SK-N-SH (cell line): ENCODE results near the gene GPR39. TPM values are rescaled to one million over a fixed set of nuclear protein-coding genes. Genes with fewer than 3 reads are reported as not detected.

Experiments used
- CTCF ChIA-PET: fragments of 300-600, 350-600 bp; formaldehyde crosslinking; extraction: SDS; loops from one replicate; lab custom pipeline; 2021; lab: Yijun Ruan, JAX
- POLR2A ChIA-PET: fragments of 350-600 bp; sonication (Branson Sonifier 250); formaldehyde crosslinking; extraction: SDS; loops from one replicate; lab custom pipeline; 2020; ENCODE audit warnings: antibody characterized with exemption, inconsistent platforms; lab: Yijun Ruan, JAX
- DNase-seq: peaks from one replicate; pipeline ENCODE4 v3.0.0; 2012
- H2AFZ ChIP-seq: fragments of 200-600 bp; sonication (generic); 2 replicates; pipeline ENCODE4 v1.8.1; 2016; ENCODE audit warnings: antibody characterized with exemption, mild to moderate bottlenecking, low read depth
- H3F3A ChIP-seq: fragments of 200-600 bp; sonication (generic); replicated peaks from 2 replicates; pipeline ENCODE3; 2016; ENCODE audit warnings: antibody characterized with exemption, mild to moderate bottlenecking; ENCODE audit not compliant: insufficient read depth
- H3K27ac ChIP-seq, 2 experiments: fragments of 200-500 bp in 1 of 2; fragments of 200-600 bp in 1 of 2; sonication (Bioruptor generic) in 1 of 2; sonication (generic), shearing (Covaris generic) in 1 of 2; 2 replicates each; pipeline versions ENCODE4 v1.5.1 to v1.6.1; 2014 to 2016; ENCODE audit warnings: low read depth in 2 of 2, inconsistent platforms in 1 of 2, low read length in 1 of 2, mild to moderate bottlenecking in 1 of 2, mixed read lengths in 1 of 2
- H3K27me3 ChIP-seq: fragments of 200-600 bp; sonication (generic), shearing (Covaris generic); 2 replicates; pipeline ENCODE4 v1.6.1; 2016; ENCODE audit warnings: mixed run types; ENCODE audit not compliant: insufficient read depth
- H3K36me3 ChIP-seq, 2 experiments: fragments of 200-500 bp in 1 of 2; fragments of 200-600 bp in 1 of 2; sonication (Bioruptor generic) in 1 of 2; sonication (generic) in 1 of 2; replicated peaks in 1 of 2; 2 replicates each; pipeline versions ENCODE3 to v1.5.1; 2014 to 2016; ENCODE audit warnings: low read length in 1 of 2, mild to moderate bottlenecking in 1 of 2; ENCODE audit not compliant: insufficient read depth in 2 of 2, control insufficient read depth in 1 of 2
- H3K4me1 ChIP-seq, 2 experiments: fragments of 200-500 bp in 1 of 2; fragments of 200-600 bp in 1 of 2; sonication (Bioruptor generic) in 1 of 2; sonication (generic), shearing (Covaris generic) in 1 of 2; 2 replicates each; pipeline versions ENCODE4 v1.5.1 to v1.6.1; 2014 to 2016; ENCODE audit warnings: low read depth in 1 of 2, low read length in 1 of 2, mixed run types in 1 of 2; ENCODE audit not compliant: insufficient read depth in 2 of 2, control insufficient read depth in 1 of 2
- H3K4me2 ChIP-seq: fragments of 200-600 bp; sonication (generic), shearing (Covaris generic); 2 replicates; pipeline ENCODE4 v1.6.1; 2017; ENCODE audit warnings: mixed run types
- H3K4me3 ChIP-seq, 2 experiments: fragments of 200-500 bp in 1 of 2; fragments of 200-600 bp in 1 of 2; sonication (Bioruptor generic) in 1 of 2; sonication (generic), shearing (Covaris generic) in 1 of 2; 2 replicates each; pipeline versions ENCODE4 v1.5.1 to v1.8.1; 2014 to 2016; ENCODE audit warnings: low read depth in 2 of 2, inconsistent platforms in 1 of 2, low read length in 1 of 2, mild to moderate bottlenecking in 1 of 2, mixed read lengths in 1 of 2, moderate library complexity in 1 of 2
- H3K79me2 ChIP-seq: fragments of 200-600 bp; sonication (generic); 2 replicates; pipeline ENCODE4 v1.8.1; 2017; ENCODE audit warnings: mild to moderate bottlenecking; ENCODE audit not compliant: insufficient read depth
- H3K9ac ChIP-seq: fragments of 200-600 bp; sonication (generic); 2 replicates; pipeline ENCODE4 v1.6.1; 2017; ENCODE audit warnings: mixed run types
- H3K9me2 ChIP-seq: fragments of 200-600 bp; sonication (generic); 2 replicates; pipeline ENCODE4 v1.6.1; 2017; ENCODE audit warnings: mixed run types
- H3K9me3 ChIP-seq: fragments of 200-600 bp; sonication (generic); 2 replicates; pipeline ENCODE4 v1.6.1; 2017; ENCODE audit warnings: mixed run types, mild to moderate bottlenecking, moderate library complexity
- H4K20me1 ChIP-seq: fragments of 200-600 bp; sonication (generic); 2 replicates; pipeline ENCODE4 v1.6.1; 2017; ENCODE audit warnings: mild to moderate bottlenecking, mixed run types; ENCODE audit not compliant: insufficient read depth
- EP300 ChIP-seq, 2 experiments: IDR thresholded peaks; 2 replicates each; pipeline versions ENCODE4 v1.4.0 to v1.6.1; 2012; ENCODE audit warnings: borderline replicate concordance in 1 of 2, low read depth in 1 of 2, low read length in 1 of 2
- EZH2phosphoT487 ChIP-seq: fragments of 200-600 bp; sonication (generic); IDR thresholded peaks from 2 replicates; pipeline ENCODE4 v1.6.1; 2017; ENCODE audit warnings: low read depth, mixed run types, mild to moderate bottlenecking, antibody characterized with exemption, moderate library complexity, borderline replicate concordance
- FOXJ3 ChIP-seq: sonication (generic); formaldehyde crosslinking; IDR thresholded peaks from 2 replicates; pipeline ENCODE4 v1.5.1; 2020; ENCODE audit warnings: mild to moderate bottlenecking, missing genetic modification reagents
- GATA2 ChIP-seq: sonication (generic); formaldehyde crosslinking; IDR thresholded peaks from 2 replicates; pipeline ENCODE4 v1.5.0; 2020; ENCODE audit warnings: mild to moderate bottlenecking, missing genetic modification reagents
- JUND ChIP-seq: IDR thresholded peaks from 2 replicates; pipeline ENCODE4 v1.4.0; 2012
- NFIC ChIP-seq: IDR thresholded peaks from 2 replicates; pipeline ENCODE4 v1.4.0; 2012; ENCODE audit warnings: borderline replicate concordance
- NRF1 ChIP-seq: IDR thresholded peaks from 2 replicates; pipeline ENCODE4 v1.6.1; 2012; ENCODE audit warnings: low read depth, mild to moderate bottlenecking, low read length
- RAD21 ChIP-seq: IDR thresholded peaks from 2 replicates; pipeline ENCODE4 v1.6.1; 2012; ENCODE audit warnings: mild to moderate bottlenecking, low read length
- RCOR1 ChIP-seq: fragments of 150-350 bp; IDR thresholded peaks from 2 replicates; pipeline ENCODE4 v1.6.1; 2017; ENCODE audit warnings: antibody characterized with exemption, low read length
- SIN3A ChIP-seq: IDR thresholded peaks from 2 replicates; pipeline ENCODE4 v1.6.1; 2012; ENCODE audit warnings: low read depth, mild to moderate bottlenecking, low read length, moderate library complexity, borderline replicate concordance
- TEAD4 ChIP-seq: IDR thresholded peaks from 2 replicates; pipeline ENCODE4 v1.4.0; 2012; ENCODE audit warnings: mild to moderate bottlenecking, borderline replicate concordance; ENCODE audit not compliant: insufficient read depth
- YY1 ChIP-seq: IDR thresholded peaks from 2 replicates; pipeline ENCODE4 v1.4.0; 2012; ENCODE audit warnings: low read depth, mild to moderate bottlenecking
- WGBS: methylation state at CpG from one replicate; pipeline ENCODE4 v1.1.6; 2017; ENCODE audit warnings: low lambda C conversion rate; 5-methylcytosine and 5-hydroxymethylcytosine counted together
- polyA plus RNA-seq, 3 experiments: library from polyadenylated mRNA; depleted of rRNA; stranded (reverse); fragments of >200 nt; gene quantifications; 2 replicates each; pipeline ENCODE4 v1.2.3, GENCODE V29; 2012
- TF ChIP-seq, protein P1 (sequence below): IDR thresholded peaks from 2 replicates; pipeline ENCODE4 v1.6.1; 2012; ENCODE audit warnings: mild to moderate bottlenecking, low read depth, low read length, moderate library complexity
- TF ChIP-seq, protein P2 (sequence below): IDR thresholded peaks from 2 replicates; pipeline ENCODE4 v1.4.0; 2012; ENCODE audit warnings: low read depth
- TF ChIP-seq, protein P3 (sequence below): IDR thresholded peaks from 2 replicates; pipeline ENCODE4 v1.4.0; 2012; ENCODE audit warnings: low read depth, borderline replicate concordance
- TF ChIP-seq, protein P4 (sequence below): fragments of 150-350 bp; IDR thresholded peaks from 2 replicates; pipeline ENCODE4 v1.6.1; 2016; ENCODE audit warnings: mild to moderate bottlenecking, low read depth, low read length

GPR39 gene
- polyA plus RNA-seq, 1 of the 3 experiments (the other 2 are of a cell fraction): 2.3 TPM

DNA sequence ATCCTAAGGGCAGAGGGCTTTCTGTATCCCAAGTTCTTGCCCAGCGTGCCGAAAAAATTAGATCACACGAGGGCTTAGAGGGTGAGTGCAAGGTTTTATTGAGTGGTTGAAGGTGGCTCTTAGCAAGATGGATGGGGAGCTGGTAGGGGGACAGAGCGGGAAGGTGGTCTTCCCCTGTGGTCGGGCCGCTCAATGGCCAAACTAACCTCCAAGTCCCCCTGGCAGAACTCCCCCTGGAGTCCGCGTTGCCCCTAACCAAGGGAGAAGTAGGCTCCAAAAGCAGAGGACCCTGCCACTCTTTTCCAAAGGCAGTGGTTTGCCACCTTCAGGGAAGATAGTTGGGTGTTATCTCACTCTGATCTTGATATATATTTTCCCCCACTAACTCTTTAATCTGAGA, 190.0 kb downstream of the GPR39 start (continued):
- TF ChIP-seq JUND: no peak

DNA sequence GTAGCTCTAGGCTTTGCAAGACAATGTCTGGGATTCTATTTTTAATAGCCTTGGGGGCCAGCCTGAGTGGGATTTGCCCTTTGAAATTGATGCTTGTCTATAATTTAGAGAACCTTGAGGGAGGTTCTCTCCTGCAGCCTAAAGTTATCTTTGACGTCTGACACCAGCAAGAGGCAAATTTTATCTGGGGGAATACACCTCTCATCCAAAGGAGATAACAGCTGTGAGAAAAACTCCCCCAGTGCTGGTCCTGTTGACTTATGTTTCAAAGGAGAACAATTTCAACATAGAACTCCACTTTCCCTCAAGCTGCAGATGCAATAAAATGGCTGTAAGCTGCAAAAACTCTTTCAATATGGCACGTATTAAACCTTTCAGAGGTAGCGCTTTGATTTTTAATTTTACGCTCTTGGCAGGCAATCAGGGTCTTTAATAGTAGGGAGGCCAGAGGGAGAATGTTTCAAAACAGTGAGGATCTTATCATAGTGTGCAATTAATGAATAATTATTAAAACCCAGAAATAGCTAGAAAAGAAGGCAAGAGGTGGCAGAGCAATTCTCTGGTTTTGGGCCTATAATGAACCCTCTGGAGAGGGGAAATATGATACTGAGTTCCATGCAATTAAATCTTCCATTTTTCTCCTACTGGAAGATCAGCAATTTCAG, 191.0 kb downstream of the GPR39 start:
- ChIA-PET CTCF (interaction anchor here (1.1 to 1.9 kb wide), 2 partner anchors 13 to 60 kb away, joined by 4 read pairs; no protein-coding TSS in a partner anchor), POLR2A (no interaction called here)
- Histone ChIP-seq H3K9me3 (no peaks in the 10 kb centered on the region), H3K4me1 (no peaks in the 10 kb centered on the region; a peak in 1 of 4 replicates), H3K9ac (no peak overlapping the region)
- no peak for TF ChIP-seq EZH2phosphoT487
- no peak for TF ChIP-seq EP300 (IDR thresholded peaks at IDR 0.05; ENCODE audit: borderline replicate concordance in 1 of 2, low read depth in 1 of 2, low read length in 1 of 2)
- no peak for TF ChIP-seq GATA2 (CRISPR knock-in tag)
- TF ChIP-seq, all 33 proteins: peak for 0
- Histone ChIP-seq H3K4me3 (no peak overlapping the region), H3K27ac (no peak overlapping the region), H3K36me3 (no peaks in the 10 kb centered on the region), H4K20me1 (no peaks in the 10 kb centered on the region), H3K9me2 (no peaks in the 10 kb centered on the region), H3K79me2 (no peaks in the 10 kb centered on the region), H3K4me2 (no peak overlapping the region), H2AFZ (no peak overlapping the region), H3F3A (no peaks in the 10 kb centered on the region), H3K27me3 (no peaks in the 10 kb centered on the region)
- no peak for DNase-seq
- 95% methylated on average over 4 of the region's 4 CpGs for WGBS

DNA sequence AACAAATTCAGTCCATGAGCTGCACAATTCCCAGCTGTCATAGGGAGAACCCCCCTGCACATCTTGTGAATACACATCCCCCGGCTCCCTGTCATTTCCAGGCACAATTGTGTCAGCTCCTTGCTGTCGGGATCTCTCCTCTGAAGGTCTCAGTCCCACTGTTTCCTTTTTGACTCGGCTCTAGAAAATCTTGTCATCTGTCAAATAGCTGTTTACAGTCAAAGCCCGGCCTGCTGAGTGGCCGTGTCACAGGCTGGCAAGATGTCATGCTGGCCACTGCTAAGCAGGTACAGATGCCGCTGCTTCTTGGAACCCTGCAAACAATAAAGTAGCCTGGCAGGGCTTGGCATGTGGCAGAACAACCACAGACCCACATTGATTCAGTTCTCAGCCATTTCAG, 191.7 kb downstream of the GPR39 start:
- H3K9me3 ChIP-seq: no peaks in the 10 kb centered on the region
- no peak overlapping the region for H2AFZ ChIP-seq
- no peaks in the 10 kb centered on the region for H3F3A ChIP-seq
- ChIA-PET CTCF (interaction anchor here (0.6 to 1.9 kb wide), 3 partner anchors 12 to 61 kb away, joined by 3 to 4 read pairs (median 4); no protein-coding TSS in a partner anchor), POLR2A (no interaction called here)
- no peaks in the 10 kb centered on the region for H3K79me2 ChIP-seq
- TF ChIP-seq, protein P1, sequence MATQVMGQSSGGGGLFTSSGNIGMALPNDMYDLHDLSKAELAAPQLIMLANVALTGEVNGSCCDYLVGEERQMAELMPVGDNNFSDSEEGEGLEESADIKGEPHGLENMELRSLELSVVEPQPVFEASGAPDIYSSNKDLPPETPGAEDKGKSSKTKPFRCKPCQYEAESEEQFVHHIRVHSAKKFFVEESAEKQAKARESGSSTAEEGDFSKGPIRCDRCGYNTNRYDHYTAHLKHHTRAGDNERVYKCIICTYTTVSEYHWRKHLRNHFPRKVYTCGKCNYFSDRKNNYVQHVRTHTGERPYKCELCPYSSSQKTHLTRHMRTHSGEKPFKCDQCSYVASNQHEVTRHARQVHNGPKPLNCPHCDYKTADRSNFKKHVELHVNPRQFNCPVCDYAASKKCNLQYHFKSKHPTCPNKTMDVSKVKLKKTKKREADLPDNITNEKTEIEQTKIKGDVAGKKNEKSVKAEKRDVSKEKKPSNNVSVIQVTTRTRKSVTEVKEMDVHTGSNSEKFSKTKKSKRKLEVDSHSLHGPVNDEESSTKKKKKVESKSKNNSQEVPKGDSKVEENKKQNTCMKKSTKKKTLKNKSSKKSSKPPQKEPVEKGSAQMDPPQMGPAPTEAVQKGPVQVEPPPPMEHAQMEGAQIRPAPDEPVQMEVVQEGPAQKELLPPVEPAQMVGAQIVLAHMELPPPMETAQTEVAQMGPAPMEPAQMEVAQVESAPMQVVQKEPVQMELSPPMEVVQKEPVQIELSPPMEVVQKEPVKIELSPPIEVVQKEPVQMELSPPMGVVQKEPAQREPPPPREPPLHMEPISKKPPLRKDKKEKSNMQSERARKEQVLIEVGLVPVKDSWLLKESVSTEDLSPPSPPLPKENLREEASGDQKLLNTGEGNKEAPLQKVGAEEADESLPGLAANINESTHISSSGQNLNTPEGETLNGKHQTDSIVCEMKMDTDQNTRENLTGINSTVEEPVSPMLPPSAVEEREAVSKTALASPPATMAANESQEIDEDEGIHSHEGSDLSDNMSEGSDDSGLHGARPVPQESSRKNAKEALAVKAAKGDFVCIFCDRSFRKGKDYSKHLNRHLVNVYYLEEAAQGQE: no peak
- TF ChIP-seq, protein P2, sequence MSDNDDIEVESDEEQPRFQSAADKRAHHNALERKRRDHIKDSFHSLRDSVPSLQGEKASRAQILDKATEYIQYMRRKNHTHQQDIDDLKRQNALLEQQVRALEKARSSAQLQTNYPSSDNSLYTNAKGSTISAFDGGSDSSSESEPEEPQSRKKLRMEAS: no peak
- TF ChIP-seq EZH2phosphoT487: no peak
- no peak for TF ChIP-seq RCOR1
- no peak for TF ChIP-seq JUND
- no peak for TF ChIP-seq EP300 (IDR thresholded peaks at IDR 0.05; ENCODE audit: borderline replicate concordance in 1 of 2, low read depth in 1 of 2, low read length in 1 of 2)
- no peak for TF ChIP-seq FOXJ3
- no peak for TF ChIP-seq SIN3A
- TF ChIP-seq TEAD4: no peak
- TF ChIP-seq, protein P3, sequence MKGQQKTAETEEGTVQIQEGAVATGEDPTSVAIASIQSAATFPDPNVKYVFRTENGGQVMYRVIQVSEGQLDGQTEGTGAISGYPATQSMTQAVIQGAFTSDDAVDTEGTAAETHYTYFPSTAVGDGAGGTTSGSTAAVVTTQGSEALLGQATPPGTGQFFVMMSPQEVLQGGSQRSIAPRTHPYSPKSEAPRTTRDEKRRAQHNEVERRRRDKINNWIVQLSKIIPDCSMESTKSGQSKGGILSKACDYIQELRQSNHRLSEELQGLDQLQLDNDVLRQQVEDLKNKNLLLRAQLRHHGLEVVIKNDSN: no peak
- TF ChIP-seq RAD21: no peak
- TF ChIP-seq NRF1: no peak
- TF ChIP-seq, protein P4, sequence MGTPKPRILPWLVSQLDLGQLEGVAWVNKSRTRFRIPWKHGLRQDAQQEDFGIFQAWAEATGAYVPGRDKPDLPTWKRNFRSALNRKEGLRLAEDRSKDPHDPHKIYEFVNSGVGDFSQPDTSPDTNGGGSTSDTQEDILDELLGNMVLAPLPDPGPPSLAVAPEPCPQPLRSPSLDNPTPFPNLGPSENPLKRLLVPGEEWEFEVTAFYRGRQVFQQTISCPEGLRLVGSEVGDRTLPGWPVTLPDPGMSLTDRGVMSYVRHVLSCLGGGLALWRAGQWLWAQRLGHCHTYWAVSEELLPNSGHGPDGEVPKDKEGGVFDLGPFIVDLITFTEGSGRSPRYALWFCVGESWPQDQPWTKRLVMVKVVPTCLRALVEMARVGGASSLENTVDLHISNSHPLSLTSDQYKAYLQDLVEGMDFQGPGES: no peak
- TF ChIP-seq NFIC: no peak
- TF ChIP-seq YY1: no peak
- no peaks in the 10 kb centered on the region for H4K20me1 ChIP-seq
- H3K36me3 ChIP-seq: no peaks in the 10 kb centered on the region
- DNase-seq: no peak
- no peaks in the 10 kb centered on the region for H3K27me3 ChIP-seq
- no peak overlapping the region for H3K9ac ChIP-seq
- no peak overlapping the region for H3K4me2 ChIP-seq
- H3K4me3 ChIP-seq: no peak overlapping the region
- H3K27ac ChIP-seq: no peak overlapping the region
- H3K4me1 ChIP-seq: no peaks in the 10 kb centered on the region; a peak in 1 of 4 replicates
- 61% methylated on average over 6 of the region's 6 CpGs for WGBS
- H3K9me2 ChIP-seq: no peaks in the 10 kb centered on the region
